Measurements from ENCODE around the gene GLP1R. TPM values are rescaled to one million over a fixed set of nuclear protein-coding genes. Genes with fewer than 3 reads are reported as not detected.

The GLP1R gene
- total RNA-seq, 1 experiment from 2014 or later: not detected

GRCh38 chr6:39061182-39061581, 12.6 kb downstream of the GLP1R start:
- no TSS peak for BruUV-seq (replicated peaks)
- CTCF ChIA-PET: no interaction called here
- intact Hi-C loops (cut with micrococcal nuclease; ENCODE audit: unreplicated experiment): no loop called here

GRCh38 chr6:39061588-39061987, 13.0 kb downstream of the GLP1R start:
- ChIA-PET POLR2A (no interaction called here), CTCF (no interaction called here)
- no peak for ATAC-seq
- no peak for DNase-seq (ENCODE audit: low read depth, low spot score)
- intact Hi-C loops (cut with micrococcal nuclease; ENCODE audit: unreplicated experiment): no loop called here
- BruUV-seq (replicated peaks): no TSS peak
- TF ChIP-seq CTCF (IDR thresholded peaks at IDR 0.05) (no peak), POLR2AphosphoS5 (IDR thresholded peaks at IDR 0.05; ENCODE audit: low read depth, low read length) (no peak), SIN3A (IDR thresholded peaks at IDR 0.05; ENCODE audit: borderline replicate concordance, insufficient read depth, low read depth, low read length) (no peak), TCF7L2 (IDR thresholded peaks at IDR 0.05; ENCODE audit: low read depth, low read length) (no peak), REST (IDR thresholded peaks at IDR 0.05; ENCODE audit: insufficient read depth in 1 of 2, low read depth in 2 of 2, low read length in 1 of 2) (no peak)
- H3K27ac ChIP-seq (ENCODE audit: low read length): no peak overlapping the region
- H3K4me1 ChIP-seq (ENCODE audit: control insufficient read depth, insufficient read depth, low read length): peaks cover 7% of the 10 kb centered on the region; the same call in 1 of the 2 replicates
- no peaks in the 10 kb centered on the region for H3K9me3 ChIP-seq (ENCODE audit: control insufficient read depth, insufficient read depth, low read depth, low read length)
- H3K36me3 ChIP-seq (ENCODE audit: control insufficient read depth, insufficient read depth, low read length): no peaks in the 10 kb centered on the region
- peaks cover 2% of the 10 kb centered on the region; the same call in 1 of the 2 replicates for H3K27me3 ChIP-seq (ENCODE audit: control insufficient read depth, insufficient read depth, low read length)
- no peak overlapping the region for H3K4me3 ChIP-seq (ENCODE audit: low read depth in 2 of 2, low read length in 2 of 2)
- in situ Hi-C loops (cut with HindIII; ENCODE audit: low pct_unique_long_range_greater_than_20kb, low sequenced_read_pairs): no loop called here

More at GRCh38 chr6:39061182-39061581, 12.6 kb downstream of the GLP1R start:
- POLR2A ChIA-PET: no interaction called here
- in situ Hi-C loops (cut with HindIII; ENCODE audit: low pct_unique_long_range_greater_than_20kb, low sequenced_read_pairs): no loop called here
- H3K27me3 ChIP-seq (ENCODE audit: control insufficient read depth, insufficient read depth, low read length): peaks cover 2% of the 10 kb centered on the region; the same call in 1 of the 2 replicates
- TF ChIP-seq SIN3A (IDR thresholded peaks at IDR 0.05; ENCODE audit: borderline replicate concordance, insufficient read depth, low read depth, low read length) (no peak), TCF7L2 (IDR thresholded peaks at IDR 0.05; ENCODE audit: low read depth, low read length) (no peak), CTCF (IDR thresholded peaks at IDR 0.05) (no peak), POLR2AphosphoS5 (IDR thresholded peaks at IDR 0.05; ENCODE audit: low read depth, low read length) (no peak), REST (IDR thresholded peaks at IDR 0.05; ENCODE audit: insufficient read depth in 1 of 2, low read depth in 2 of 2, low read length in 1 of 2) (no peak)
- no peaks in the 10 kb centered on the region for H3K9me3 ChIP-seq (ENCODE audit: control insufficient read depth, insufficient read depth, low read depth, low read length)
- no peak overlapping the region for H3K27ac ChIP-seq (ENCODE audit: low read length)
- DNase-seq (ENCODE audit: low read depth, low spot score) (no peak), ATAC-seq (no peak)
- no peaks in the 10 kb centered on the region for H3K36me3 ChIP-seq (ENCODE audit: control insufficient read depth, insufficient read depth, low read length)
- H3K4me3 ChIP-seq (ENCODE audit: low read depth in 2 of 2, low read length in 2 of 2): no peak overlapping the region
- H3K4me1 ChIP-seq (ENCODE audit: control insufficient read depth, insufficient read depth, low read length): peaks cover 7% of the 10 kb centered on the region; the same call in 1 of the 2 replicates

Measured in Panc1 (cell line).